HG03575 (cell line): Measurements from ENCODE around the gene METTL9.
"Not testable (repeated sequence)": the region's sequence is repeated elsewhere in the genome, so short reads cannot be mapped to it uniquely, and the experiment has no call there.

Experiments
- ATAC-seq: cut with Tn5 transposase; IDR thresholded peaks from one replicate; pipeline ENCODE4 v1.9.1; 2021; ENCODE audit not compliant: unreplicated experiment, insufficient number of reproducible peaks, low FRiP score; ENCODE audit errors: extremely low read depth

METTL9 gene

GRCh38 chr16:21599122-21600030 lies at the start of gene METTL9:
METTL9 (plus strand) TSS chr16:21599577; CDS start chr16:21599734, 157 bp downstream.
- ATAC-seq = peak; percentile 48

GRCh38 chr16:21549975-21550374 lies 49.4 kb upstream of the METTL9 start:
- not testable (repeated sequence) for ATAC-seq

- not testable (repeated sequence) for ATAC-seq
Observed at GRCh38 chr16:21550435-21550834, 48.9 kb upstream of the METTL9 start.

- ATAC-seq = not testable (repeated sequence)
Observed at GRCh38 chr16:21551076-21551475, 48.3 kb upstream of the METTL9 start.

- not testable (repeated sequence) for ATAC-seq
Observed at GRCh38 chr16:21551600-21551999, 47.8 kb upstream of the METTL9 start.

GRCh38 chr16:21553481-21554296 lies 45.7 kb upstream of the METTL9 start:
- not testable (repeated sequence) for ATAC-seq

GRCh38 chr16:21554795-21555585 lies 44.4 kb upstream of the METTL9 start:
- peak; percentile 85 for ATAC-seq

- ATAC-seq = not testable (repeated sequence)
Observed at GRCh38 chr16:21555621-21556020, 43.8 kb upstream of the METTL9 start.

- ATAC-seq = not testable (repeated sequence)
Observed at GRCh38 chr16:21556026-21556595, 43.3 kb upstream of the METTL9 start.

GRCh38 chr16:21556651-21557241 lies 42.6 kb upstream of the METTL9 start:
- not testable (repeated sequence) for ATAC-seq

GRCh38 chr16:21560462-21560861 lies 38.9 kb upstream of the METTL9 start:
- ATAC-seq = no peak

- ATAC-seq = no peak
Observed at GRCh38 chr16:21563676-21564075, 35.7 kb upstream of the METTL9 start.

- not testable (repeated sequence) for ATAC-seq
Observed at GRCh38 chr16:21564367-21564766, 35.0 kb upstream of the METTL9 start.

GRCh38 chr16:21565507-21565860 lies 33.9 kb upstream of the METTL9 start:
- ATAC-seq = no peak

GRCh38 chr16:21565861-21566669 lies 33.3 kb upstream of the METTL9 start:
- no peak for ATAC-seq

GRCh38 chr16:21566891-21567414 lies 32.4 kb upstream of the METTL9 start:
- ATAC-seq = no peak

GRCh38 chr16:21567496-21567895 lies 31.9 kb upstream of the METTL9 start:
- ATAC-seq = not testable (repeated sequence)
